GM10266 (cell line): Measurements from ENCODE around the gene RUNX1.

Source experiments
- DNase-seq: peaks from one replicate; pipeline ENCODE4 v3.0.0; 2012; ENCODE audit errors: extremely low spot score
- TF ChIP-seq, protein P1 (sequence below): IDR thresholded peaks from 2 replicates; pipeline ENCODE4 v1.5.1; 2012; ENCODE audit warnings: mild to moderate bottlenecking, low read depth; ENCODE audit not compliant: control insufficient read depth, insufficient read depth; ENCODE audit errors: missing control alignments

The RUNX1 gene

DNA sequence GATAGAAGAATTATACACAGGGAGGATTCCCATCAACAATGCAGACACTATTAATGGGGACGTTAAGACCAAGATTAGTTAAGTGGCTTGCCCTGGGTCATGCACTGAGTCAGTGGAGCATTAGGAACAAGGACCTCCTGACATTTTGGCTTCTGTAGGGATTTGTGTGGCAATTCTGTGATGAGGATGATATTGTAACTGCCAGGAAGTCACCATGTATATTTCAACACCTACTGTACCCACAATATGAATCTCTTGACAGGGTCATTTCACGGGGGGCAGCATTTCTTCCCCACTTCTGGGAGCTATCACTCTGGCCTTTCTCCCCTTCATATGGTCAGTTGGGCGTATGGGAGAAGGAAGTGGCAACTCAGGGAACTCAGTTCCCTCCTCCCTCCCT, 134.9 kb downstream of the RUNX1 start:
- no peak for DNase-seq
- TF ChIP-seq, protein P1, sequence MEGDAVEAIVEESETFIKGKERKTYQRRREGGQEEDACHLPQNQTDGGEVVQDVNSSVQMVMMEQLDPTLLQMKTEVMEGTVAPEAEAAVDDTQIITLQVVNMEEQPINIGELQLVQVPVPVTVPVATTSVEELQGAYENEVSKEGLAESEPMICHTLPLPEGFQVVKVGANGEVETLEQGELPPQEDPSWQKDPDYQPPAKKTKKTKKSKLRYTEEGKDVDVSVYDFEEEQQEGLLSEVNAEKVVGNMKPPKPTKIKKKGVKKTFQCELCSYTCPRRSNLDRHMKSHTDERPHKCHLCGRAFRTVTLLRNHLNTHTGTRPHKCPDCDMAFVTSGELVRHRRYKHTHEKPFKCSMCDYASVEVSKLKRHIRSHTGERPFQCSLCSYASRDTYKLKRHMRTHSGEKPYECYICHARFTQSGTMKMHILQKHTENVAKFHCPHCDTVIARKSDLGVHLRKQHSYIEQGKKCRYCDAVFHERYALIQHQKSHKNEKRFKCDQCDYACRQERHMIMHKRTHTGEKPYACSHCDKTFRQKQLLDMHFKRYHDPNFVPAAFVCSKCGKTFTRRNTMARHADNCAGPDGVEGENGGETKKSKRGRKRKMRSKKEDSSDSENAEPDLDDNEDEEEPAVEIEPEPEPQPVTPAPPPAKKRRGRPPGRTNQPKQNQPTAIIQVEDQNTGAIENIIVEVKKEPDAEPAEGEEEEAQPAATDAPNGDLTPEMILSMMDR, result no peak

DNA sequence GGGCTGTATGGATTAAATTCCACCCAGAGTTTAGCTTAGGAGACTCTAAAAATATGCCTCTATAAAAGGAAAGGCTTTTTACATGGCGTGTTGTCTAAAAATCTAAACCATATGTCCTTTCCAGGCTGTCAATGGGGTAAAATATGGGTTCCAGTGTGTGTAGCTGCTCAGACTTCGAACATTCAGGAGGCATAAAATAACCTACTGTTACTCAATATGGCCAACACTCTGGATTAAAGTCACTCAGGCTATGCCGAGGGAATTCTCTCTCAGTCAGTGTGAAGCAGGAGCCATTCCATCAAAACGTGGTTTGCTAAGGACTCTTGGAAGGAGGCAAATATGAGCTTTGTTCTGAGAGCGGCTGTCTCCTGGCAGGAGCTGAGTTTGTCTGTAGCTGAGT, 135.3 kb downstream of the RUNX1 start:
- TF ChIP-seq, protein P1, result no peak

DNA sequence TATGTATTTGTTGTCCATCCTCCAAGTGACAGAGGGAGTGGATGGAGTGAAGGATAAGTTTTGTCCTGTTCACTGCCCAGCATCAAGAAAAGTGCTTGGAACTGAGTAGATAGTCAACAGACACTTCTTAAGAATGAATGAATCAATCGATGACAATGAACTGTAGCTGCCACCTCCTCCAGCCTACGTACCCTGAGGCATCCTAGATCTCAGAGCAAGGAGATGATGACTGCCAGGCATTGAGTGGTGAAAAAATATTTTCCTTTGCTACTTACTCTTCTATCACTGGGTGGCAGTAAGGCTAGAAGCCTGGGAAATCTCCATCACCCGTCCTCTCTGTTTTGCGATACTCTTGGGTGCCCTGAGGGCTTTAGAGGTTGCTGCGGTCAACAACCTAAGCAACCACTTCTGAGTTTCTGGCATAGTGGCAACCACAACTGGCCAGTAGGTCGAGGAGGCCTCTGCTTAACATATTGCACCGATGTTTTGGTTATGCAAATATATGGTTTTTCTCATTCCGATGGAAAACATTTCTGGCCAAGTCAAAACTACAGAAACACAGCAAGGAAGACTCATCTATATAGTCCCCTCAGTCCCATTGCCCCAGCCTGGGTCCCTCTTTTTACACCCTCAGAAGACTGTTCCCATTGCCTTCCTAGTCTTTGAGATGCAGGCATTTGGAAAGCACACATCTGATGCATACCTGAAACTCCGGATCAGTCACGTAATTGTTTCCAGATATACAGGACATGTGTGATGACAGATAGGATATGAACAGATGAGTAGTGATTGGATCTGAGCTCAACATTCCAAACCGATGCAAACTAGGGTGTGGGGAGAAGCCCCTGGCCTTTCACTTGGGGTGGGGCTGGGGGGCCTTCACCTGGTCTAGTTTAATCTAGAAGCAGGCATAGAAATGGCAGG, 136.8 kb downstream of the RUNX1 start:
- no peak for DNase-seq
- TF ChIP-seq, protein P1, result no peak

More for the DNA sequence above, 135.3 kb downstream of the RUNX1 start:
- no peak for DNase-seq

GRCh38 chr21:34911360-34911759, 137.7 kb downstream of the RUNX1 start:
- TF ChIP-seq, protein P1, result no peak

DNA sequence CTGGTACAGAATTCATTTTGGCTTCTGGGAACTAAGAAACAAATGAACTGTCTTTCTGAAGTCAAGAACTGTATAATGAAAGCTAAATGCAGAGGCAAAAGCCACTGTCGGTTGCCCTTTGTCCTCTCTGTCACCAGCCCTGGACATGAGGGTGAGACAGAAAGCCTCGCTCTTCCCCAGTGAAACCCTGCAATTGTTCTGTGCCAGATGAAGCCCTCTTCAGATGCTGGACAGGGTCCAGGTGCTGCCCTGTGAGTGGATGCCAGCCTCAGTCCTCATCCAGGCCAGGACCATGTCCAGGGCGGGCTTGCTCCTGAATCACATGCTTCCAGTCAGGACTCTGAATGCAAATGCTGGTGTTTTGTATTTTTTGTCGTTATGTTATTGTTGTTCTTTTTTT, 138.7 kb downstream of the RUNX1 start:
- no peak for DNase-seq
- TF ChIP-seq, protein P1, result no peak

More at GRCh38 chr21:34911360-34911759, 137.7 kb downstream of the RUNX1 start:
- no peak for DNase-seq

DNA sequence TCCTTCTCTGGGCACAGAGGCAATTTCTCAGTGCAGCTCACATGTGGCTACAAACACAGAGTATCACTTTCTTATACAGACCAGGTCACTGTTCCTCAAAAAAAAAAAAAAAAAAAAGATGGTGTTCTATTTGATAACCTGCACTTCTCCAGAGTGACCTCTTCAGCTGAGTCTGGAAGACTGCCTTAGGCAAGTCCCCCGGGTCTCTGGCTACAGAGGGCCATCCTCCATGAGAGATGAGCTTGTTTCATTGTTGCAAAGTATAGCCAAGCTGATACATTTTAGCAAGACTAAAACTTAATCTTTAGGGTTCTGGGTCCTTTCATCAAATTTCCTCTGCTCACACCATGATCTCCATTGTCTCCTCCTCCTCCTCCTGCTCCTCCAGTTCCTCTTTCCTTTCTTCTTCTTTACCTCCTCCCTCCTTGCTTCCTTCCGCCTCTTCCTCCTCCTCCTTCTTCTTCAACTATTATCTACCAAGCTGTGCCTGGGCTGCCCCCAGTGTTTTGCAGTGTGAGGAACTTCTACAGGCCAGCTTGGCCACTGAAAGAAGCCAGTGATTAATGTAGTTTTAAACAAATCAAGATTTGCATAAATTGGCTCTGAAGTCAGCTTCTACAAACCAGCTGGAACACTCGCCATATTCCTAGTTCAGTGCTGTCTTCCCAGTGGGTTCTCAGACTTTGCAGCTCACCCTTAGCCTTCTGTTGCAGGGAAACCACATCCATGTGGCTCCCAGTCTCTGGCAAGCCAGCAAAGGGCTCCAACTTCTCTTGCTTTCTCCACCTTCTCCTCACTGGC, 139.4 kb downstream of the RUNX1 start:
- no peak for DNase-seq
- TF ChIP-seq, protein P1, result no peak

- no peak for DNase-seq
- TF ChIP-seq, protein P1, result no peak
Measured at GRCh38 chr21:34908419-34909055, 140.6 kb downstream of the RUNX1 start.
